IPS-11a (cell line): Measurements from ENCODE around the gene HOOK2.

Experiments used
- H3K4me3 ChIP-seq: one replicate; pipeline ENCODE4 v1.5.1; 2013; ENCODE audit warnings: low read depth, low read length, control low read depth

Gene HOOK2

DNA sequence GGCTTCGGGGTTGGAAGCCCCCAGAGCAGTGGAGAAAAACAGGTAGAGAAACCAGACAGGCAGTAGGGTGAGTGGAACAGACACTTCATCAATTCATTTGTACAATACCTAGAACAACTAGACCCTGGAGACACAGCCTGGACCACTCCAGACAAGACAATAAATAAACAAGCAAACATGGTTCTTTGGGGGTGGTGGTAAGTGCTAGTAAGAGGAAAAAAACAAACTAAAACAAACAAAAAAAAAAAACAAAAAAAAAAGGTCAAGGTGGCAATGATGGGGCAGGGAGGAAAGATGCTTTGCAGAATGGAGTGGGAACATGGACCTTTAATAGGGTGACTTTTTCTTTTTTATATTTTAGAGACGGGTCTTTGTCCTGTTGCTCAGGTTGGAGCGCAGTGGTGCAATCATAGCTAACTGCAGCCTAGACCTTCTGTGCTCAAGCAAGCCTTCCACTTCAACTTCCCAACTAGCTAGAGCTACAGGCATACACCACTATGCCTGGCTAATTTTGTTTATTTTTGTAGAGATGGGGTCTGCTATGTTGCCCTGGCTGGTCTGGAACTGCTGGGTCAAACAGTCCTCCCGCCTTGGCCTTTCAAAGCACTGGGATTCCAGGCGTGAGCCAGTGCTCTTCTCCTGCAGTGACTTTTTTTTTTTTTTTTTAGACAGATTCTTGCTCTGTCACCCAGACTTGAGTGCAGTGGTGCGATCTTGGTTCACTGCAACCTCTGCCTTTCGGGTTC, 19.0 kb upstream of the HOOK2 start:
- H3K4me3 ChIP-seq: peak overlapping the region; percentile 69

DNA sequence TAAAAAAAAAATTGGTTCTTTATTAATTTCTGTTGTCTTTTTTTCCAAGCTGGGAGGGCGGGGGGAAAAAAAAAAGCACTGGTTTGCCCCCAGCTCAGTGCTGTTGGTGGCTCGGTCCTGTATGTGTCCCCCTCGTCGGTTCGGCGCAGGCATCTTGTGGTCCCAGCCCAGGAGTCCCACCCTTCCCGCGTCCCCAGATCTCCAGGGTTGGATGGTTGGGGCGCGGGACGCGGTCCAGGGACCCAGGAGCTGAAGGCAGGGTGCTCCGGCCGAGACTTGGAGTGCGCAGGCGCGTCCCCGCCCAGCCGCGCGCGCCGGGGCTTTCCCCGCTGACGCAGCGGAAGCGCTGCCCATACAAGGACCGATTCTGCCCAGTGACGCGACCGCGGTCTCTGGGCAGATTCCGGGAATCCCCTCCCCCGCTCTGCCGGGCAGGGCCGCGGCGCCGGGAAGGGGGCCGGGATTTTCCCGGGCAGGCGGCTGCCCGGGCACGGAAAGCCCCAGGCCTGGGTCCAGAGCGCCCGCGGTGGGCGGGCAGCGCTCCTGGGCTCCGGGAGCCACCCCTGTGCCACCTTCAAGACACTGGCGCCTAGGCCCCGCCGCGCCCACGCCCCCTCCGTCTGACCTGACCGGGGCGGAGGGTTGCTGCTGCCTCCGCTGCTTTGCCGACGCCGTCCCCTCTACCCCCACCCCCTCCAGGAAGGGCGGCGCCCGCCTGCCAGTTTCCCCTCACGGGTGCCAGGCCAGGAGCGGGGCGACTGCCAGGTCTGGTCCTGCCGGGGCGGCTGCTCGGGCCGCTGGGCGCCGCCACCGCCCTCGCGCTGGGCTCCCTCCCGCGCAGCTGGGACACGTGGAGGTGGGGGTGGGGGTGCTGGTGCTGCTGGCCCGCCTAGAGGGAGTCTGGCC, 18.2 kb upstream of the HOOK2 start:
- H3K4me3 ChIP-seq: peak overlapping the region; percentile 69

DNA sequence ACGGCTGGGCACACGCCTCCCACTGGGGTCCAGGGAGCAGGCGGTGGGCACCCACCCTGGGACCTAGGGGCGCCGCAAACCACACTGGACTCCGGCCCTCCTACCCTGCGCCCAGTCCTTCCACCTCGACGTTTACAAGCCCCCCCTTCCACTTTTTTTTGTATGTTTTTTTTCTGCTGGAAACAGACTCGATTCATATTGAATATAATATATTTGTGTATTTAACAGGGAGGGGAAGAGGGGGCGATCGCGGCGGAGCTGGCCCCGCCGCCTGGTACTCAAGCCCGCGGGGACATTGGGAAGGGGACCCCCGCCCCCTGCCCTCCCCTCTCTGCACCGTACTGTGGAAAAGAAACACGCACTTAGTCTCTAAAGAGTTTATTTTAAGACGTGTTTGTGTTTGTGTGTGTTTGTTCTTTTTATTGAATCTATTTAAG, 17.5 kb upstream of the HOOK2 start:
- peak overlapping the region; percentile 69 for H3K4me3 ChIP-seq

DNA sequence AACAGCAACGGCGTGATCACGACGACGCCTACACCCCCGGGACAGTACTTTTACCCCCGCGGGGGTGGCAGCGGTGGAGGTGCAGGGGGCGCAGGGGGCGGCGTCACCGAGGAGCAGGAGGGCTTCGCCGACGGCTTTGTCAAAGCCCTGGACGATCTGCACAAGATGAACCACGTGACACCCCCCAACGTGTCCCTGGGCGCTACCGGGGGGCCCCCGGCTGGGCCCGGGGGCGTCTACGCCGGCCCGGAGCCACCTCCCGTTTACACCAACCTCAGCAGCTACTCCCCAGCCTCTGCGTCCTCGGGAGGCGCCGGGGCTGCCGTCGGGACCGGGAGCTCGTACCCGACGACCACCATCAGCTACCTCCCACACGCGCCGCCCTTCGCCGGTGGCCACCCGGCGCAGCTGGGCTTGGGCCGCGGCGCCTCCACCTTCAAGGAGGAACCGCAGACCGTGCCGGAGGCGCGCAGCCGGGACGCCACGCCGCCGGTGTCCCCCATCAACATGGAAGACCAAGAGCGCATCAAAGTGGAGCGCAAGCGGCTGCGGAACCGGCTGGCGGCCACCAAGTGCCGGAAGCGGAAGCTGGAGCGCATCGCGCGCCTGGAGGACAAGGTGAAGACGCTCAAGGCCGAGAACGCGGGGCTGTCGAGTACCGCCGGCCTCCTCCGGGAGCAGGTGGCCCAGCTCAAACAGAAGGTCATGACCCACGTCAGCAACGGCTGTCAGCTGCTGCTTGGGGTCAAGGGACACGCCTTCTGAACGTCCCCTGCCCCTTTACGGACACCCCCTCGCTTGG, 16.9 kb upstream of the HOOK2 start:
- peak overlapping the region; percentile 69 for H3K4me3 ChIP-seq

DNA sequence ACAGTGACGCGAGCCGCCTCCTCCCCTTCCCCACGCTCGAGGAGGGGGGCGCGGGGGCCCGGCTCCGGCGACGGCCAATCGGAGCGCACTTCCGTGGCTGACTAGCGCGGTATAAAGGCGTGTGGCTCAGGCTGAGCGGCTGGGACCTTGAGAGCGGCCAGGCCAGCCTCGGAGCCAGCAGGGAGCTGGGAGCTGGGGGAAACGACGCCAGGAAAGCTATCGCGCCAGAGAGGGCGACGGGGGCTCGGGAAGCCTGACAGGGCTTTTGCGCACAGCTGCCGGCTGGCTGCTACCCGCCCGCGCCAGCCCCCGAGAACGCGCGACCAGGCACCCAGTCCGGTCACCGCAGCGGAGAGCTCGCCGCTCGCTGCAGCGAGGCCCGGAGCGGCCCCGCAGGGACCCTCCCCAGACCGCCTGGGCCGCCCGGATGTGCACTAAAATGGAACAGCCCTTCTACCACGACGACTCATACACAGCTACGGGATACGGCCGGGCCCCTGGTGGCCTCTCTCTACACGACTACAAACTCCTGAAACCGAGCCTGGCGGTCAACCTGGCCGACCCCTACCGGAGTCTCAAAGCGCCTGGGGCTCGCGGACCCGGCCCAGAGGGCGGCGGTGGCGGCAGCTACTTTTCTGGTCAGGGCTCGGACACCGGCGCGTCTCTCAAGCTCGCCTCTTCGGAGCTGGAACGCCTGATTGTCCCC, 16.1 kb upstream of the HOOK2 start, which contains the start of gene JUNB:
Gene JUNB (plus strand): TSS at position 142 of the 706 bp plus-strand sequence. CDS start 286 bp downstream, at position 428.
- H3K4me3 ChIP-seq: peak within 1 kb of the TSS; percentile 69

DNA sequence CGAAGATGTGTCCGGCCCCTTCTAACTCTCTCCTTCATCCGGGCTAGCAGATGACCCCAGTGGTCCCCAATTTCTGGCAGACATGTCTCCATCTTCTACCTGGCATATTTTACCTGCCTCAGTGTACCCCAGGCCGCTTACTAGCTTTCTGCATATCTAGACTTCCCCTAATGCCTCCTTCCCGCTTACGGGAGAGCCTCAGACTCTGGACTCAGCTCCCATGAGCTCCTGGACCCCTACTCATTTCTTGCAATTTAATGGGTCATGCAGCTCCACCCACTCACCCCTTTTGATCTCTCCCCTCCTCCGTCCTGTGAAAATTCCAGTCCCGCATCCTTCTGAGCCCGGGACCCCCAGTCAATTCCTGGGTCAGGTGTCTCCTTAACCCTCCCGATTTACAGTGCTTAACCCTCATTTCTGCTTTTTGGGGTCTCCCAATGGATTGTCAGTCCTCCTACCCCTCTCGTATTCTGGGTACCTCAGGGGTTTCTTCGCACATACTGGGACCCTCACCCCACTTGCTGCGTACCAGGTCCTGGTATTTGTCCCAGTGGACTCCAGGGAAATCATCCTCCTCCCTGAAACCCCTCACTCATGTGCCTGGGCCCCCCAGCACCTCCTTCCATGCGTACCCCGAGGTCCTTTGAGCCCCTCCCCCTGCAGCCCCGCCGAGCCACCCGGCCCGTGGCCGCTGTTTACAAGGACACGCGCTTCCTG, 15.4 kb upstream of the HOOK2 start:
- H3K4me3 ChIP-seq: peak overlapping the region; percentile 69

DNA sequence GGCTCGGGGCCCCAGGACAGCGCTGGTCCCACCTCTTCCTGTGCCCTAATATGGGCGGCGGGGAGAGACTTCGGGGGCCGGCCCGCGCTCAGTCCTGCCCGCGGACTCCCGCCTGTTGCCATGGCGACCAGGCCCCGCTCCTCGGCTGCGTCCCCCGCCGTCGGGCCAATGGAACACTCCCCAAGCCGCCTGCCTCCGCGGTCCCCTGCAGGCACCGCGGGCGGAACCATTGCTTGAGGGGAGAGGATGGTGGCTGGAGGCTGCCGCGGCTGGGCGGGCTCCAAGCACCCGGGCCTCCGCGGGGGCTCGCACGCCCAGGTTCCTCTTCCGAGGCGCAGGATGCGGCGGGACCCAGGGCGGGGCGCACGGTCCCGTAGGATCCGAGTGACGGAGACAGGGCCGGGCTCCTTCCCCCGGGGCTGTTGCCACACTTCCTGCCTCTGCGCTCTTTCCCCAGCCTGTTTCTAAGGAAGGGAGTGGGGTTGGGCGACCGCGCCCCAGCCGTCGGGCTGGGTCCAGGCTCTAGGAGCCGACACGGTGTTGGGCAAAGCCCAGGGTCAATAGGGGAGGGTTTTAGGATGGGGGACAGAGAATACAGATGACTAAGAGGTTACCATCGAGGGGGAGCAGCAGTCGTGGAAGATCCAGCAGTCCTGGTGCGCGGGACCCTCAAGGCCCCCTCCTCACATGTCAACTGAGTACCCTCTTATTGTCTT, 14.7 kb upstream of the HOOK2 start:
- peak overlapping the region; percentile 5 for H3K4me3 ChIP-seq

DNA sequence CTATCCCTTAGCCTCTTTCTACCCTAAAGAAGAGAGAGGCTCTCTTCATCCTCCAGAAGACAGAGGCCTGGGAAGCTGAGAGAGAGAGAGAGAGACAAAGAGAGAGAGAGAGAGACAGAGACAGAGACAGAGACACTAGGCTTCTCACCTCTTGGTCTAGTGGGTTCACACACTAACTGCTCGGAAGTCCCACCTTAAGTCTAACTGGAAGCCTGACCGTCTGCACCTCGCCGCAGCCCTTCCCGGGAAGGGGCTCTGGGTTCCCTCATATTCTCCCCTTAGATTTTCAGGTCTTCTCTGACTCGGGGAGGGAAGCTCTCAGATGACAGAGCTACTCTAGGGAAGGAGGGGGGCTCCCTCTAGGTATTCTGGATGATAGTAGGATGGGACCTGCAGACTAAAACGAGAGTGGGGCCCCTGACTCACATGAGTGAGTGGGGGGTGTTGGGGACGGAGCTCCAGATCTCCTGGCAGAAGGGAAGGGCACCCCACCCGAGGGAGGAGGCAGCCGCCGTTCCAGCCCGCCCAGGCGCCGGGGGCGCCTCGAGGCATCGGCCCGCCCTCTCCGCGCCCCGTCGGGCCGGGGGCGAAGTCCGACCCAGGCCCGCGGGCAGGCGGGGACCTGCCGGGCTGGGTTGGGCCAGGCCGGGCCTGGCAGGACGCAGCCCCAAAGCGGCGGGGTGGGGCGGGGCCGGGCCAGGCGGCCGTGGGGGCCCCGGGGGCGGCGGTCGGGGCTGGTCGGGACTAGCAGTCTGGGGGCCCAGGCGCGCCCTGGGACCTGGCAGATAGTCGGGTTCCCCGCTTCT, 13.9 kb upstream of the HOOK2 start:
- peak overlapping the region; percentile 35 for H3K4me3 ChIP-seq

DNA sequence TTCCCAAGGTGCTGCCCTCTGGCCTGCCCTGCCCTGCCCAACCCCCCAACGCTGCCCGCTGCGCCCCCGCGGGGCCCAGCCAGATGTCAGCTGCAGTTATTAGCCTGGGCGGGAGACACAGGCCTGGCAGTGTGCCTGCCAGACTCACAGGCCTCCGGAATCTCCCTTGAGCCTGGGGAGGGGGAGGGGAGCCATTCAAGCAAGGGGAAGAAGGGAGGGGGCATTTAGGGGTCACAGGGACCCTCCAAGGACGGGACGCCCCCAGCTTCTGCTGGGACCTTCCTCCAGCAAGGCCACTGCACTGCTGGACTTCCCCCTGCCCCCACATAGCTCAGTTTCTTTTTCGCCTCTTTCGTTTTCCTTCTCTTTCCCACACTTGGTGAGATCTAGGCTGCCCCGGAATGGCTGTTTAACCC, 13.3 kb upstream of the HOOK2 start:
- H3K4me3 ChIP-seq: no peak overlapping the region

DNA sequence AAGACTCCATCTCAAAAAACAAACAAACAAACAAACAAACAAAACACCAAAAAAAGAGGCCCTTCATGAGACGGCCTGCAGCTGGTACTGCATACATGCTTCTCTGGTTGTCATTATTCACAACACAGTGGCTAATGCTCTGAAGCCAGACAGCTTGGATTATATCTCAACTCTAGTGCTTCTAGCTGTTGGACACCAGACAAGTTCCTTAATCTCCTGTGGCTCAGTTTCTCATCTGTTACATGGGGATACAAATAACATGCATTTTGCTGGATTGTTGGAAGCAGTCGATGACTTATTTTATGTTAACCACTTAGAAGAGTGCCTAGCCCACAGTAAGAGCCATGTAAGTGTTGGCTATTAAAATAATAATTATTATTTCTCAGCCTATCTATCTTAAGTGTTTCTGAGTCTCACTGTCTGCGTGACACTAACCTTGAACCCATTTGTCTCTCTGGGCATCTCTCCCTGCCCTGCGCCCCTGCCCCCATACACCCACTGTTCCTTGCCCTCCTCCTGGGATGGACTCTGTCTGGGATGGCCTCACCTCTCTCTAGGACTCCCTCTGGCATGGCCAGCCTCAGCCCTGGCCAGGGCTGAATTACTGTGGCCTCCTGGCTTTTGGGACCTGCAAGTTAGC, 12.8 kb upstream of the HOOK2 start:
- H3K4me3 ChIP-seq: no peak overlapping the region

DNA sequence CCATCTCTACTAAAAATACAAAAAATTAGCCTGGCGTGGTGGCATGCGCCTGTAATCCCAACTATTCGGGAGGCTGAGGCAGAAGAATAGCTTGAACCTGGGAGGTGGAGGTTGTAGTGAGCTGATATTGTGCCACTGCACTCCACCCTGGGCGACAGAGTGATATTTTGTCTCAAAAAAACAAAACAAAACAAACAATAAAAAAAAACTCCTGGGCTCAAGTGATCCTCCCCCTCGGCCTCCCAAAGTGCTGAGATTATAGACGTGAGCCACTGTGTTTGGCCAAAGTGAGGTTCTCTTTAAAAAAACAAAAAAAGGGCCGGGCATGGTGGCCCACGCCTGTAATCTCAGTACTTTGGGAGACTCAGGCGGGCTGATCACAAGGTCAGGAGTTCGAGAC, 12.1 kb upstream of the HOOK2 start:
- no peak overlapping the region for H3K4me3 ChIP-seq

DNA sequence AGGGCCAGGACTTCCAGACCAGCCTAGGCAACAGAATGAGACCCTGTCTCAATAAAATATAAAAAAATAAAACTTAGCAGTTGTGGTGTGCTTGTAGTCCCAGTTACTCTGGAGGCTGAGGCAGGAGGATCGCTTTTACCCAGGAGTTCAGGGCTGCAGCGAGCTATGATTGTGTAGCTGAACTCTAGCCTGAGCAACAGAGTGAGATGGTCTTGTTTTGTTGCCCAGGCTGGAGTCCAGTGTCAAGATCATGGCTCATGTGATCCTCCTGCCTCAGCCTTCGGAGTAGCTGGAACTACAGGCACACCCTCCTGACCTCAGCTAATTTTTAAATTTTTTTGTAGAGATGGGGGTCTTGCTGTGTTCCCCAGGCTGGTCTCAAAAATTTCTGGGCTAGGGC, 11.6 kb upstream of the HOOK2 start:
- H3K4me3 ChIP-seq: no peak overlapping the region

DNA sequence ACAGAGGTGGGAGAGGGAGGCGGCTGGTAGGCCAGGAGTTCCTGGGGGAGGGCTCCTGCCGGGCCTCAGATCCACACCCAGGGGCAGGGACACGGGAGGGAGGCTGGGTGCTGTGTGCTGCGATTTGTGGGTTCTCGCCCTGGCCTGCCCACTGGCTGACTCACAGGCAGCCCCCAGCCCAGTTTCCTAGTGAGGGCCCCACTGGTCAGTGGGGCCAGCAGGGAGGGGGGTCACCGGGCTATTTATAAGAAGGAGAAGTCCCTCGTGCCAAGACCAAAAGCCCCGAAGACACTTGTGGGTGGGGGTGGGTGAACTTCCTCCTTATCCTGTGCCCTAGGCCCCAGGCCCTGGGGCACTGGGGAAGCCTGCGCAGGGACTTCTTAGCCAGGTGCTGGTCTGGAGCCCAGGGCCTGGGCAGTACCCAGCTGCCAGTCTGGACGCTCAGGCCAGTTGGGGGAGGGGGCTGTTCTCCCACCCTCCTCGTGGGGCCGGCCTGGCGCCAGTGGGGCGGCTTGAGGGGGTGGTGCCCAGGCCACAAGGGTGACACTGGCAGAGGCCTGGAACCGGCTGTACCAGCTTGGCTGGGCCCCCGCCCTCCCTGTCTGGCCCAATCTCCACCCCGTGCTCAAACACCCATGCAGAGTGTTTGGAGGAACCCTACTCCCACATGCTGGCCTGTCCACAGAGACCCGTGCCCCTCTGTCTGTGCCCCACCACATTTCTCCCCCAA, 11.0 kb upstream of the HOOK2 start:
- no peak overlapping the region for H3K4me3 ChIP-seq

DNA sequence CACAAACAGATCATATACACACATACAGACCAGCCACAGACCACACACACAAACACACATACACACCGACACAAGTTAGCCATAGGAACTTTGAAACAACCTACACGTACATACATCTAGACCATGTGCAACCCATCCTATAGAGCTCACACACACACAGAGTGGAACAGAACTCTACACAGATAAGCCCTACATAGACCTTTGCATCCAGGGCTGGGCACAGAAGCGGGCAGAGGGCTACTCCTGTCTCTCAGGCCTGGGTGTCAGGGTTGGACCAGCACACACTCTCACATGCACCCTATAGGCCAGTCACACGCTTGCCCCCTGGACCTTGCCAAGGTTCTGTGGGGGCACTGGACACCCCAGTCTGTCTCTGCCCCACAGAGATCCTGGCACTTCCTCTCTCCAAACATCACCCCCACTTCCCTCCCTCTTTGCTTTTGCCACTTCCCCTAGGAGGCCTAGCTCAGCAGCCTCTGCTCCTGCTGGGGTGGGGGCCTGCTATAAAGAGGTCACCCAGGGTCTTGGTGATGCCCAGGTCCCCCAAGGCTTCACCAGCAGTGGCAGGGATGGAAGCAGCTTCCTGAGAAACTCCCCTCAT, 10.2 kb upstream of the HOOK2 start:
- H3K4me3 ChIP-seq: no peak overlapping the region

DNA sequence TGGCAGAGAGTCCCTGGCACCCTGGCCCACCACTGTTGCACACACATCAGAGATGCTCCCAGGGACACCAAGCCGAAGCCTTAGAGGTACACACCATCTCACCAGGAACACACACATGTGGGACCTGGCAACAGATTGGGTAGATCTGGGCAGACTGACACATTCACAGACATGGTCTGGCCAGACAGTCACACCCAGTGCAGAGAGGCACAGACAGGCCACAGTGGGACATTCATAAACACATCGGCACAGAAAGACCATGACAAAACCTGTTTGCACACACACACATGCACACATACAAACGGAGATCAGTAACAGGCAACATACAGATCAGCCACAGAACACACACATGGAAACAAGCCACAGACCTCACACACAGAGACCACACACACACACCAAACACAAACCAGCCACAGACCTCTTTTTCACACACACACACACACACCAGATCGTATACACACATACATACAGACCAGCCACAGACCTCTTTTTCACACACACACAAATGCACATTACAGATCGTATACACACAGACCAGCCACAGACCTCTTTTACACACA, 9.6 kb upstream of the HOOK2 start:
- H3K4me3 ChIP-seq: no peak overlapping the region

DNA sequence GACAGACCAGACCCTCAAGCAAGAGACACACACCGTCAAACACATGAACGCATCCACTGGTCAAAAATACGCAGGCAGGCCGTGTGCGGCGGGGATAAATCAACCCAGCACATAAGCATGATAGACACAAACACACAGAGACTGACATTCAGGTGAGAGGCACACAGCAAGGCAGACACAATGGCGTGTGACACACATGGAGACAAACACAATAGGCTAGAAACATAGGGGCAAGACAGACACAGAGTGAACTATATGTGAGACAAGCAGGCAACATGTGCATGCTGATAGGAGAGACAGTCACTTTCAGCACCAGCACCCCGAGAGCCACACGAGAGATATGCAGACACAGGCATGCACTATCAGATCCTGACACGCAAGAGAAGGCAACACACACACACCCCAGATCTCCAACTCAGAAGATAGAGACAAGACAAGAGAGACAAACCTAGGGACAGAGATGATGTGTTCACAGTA, 9.1 kb upstream of the HOOK2 start:
- H3K4me3 ChIP-seq: no peak overlapping the region
